DOHH2 (cell line): ENCODE results near the gene CCNL1.

Experiments
- EZH2phosphoT487 ChIP-seq: fragments of 200-600 bp; sonication (generic); IDR thresholded peaks from 2 replicates; pipeline ENCODE4 v1.6.1; 2017; ENCODE audit warnings: borderline replicate concordance, mild to moderate bottlenecking, antibody characterized with exemption, low read length, moderate library complexity, mixed read lengths
- TF ChIP-seq, protein P1 (sequence below): fragments of 200-600 bp; sonication (generic); IDR thresholded peaks from one replicate; pipeline ENCODE4 v1.5.1; 2014; ENCODE audit warnings: antibody characterized with exemption, mild to moderate bottlenecking, low read depth, low read length; ENCODE audit not compliant: poor library complexity, severe bottlenecking

DNA sequence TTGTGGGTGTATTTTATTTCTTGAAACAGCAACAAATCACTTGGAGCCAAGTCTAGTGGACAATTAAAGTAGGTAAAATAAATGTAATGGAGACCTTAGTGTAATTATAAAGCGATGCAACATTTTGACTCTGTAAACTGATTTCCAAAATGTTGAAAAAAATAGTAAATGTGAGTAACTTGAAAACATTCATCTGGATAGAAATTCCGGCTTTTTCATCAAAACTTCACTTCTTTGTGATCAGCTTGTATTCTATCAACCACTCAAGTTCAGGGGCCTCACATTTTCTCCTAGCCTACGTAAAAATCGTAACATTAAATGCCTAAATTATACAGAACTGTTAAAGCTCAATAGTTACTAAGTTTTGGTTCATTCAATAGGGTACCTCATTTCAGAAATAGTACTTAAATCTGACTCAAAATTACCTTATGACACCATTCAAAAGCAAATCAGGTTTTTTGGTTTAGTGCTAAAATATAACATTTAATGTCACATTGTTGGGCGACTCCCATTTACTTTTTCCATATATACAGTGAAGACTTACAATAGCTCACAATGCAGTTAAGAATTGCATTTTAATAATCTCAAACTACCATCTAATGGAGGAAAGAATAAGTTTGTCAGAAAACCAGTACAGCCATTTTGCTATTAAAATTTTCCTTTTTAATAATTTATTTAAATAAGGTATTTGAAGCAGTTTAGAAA is 12.7 kb downstream of the CCNL1 start:
- TF ChIP-seq, protein P1, sequence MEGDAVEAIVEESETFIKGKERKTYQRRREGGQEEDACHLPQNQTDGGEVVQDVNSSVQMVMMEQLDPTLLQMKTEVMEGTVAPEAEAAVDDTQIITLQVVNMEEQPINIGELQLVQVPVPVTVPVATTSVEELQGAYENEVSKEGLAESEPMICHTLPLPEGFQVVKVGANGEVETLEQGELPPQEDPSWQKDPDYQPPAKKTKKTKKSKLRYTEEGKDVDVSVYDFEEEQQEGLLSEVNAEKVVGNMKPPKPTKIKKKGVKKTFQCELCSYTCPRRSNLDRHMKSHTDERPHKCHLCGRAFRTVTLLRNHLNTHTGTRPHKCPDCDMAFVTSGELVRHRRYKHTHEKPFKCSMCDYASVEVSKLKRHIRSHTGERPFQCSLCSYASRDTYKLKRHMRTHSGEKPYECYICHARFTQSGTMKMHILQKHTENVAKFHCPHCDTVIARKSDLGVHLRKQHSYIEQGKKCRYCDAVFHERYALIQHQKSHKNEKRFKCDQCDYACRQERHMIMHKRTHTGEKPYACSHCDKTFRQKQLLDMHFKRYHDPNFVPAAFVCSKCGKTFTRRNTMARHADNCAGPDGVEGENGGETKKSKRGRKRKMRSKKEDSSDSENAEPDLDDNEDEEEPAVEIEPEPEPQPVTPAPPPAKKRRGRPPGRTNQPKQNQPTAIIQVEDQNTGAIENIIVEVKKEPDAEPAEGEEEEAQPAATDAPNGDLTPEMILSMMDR, result no peak
- no peak for TF ChIP-seq EZH2phosphoT487
